Liver (tissue), 2 donors: ENCODE results near the gene SLC30A10.

Experiments used
- CTCF ChIP-seq: fragments of 150-350 bp; IDR thresholded peaks from 2 replicates; pipeline ENCODE4 v1.5.1; 2017; ENCODE audit warnings: improper control_type of control experiment, low read depth, low read length; ENCODE audit not compliant: missing input control
- FOXA1 ChIP-seq: IDR thresholded peaks from 2 replicates; pipeline ENCODE4 v1.6.1; 2016; ENCODE audit warnings: antibody characterized with exemption
- donor health status: healthy.

- no peak for TF ChIP-seq CTCF
- TF ChIP-seq FOXA1, result no peak
Measured at GRCh38 chr1:219961684-219962083, 33.3 kb upstream of the SLC30A10 start.
